ENCODE measurements around the gene NAGA.

NAGA gene

GRCh38 chr22:42035256-42035655 lies 35.4 kb downstream of the NAGA start:
- DNase-seq: no peak

GRCh38 chr22:42033263-42034181 lies 37.1 kb downstream of the NAGA start:
- DNase-seq: no peak

GRCh38 chr22:42026705-42027104 lies 43.9 kb downstream of the NAGA start:
- no peak for DNase-seq

DNA sequence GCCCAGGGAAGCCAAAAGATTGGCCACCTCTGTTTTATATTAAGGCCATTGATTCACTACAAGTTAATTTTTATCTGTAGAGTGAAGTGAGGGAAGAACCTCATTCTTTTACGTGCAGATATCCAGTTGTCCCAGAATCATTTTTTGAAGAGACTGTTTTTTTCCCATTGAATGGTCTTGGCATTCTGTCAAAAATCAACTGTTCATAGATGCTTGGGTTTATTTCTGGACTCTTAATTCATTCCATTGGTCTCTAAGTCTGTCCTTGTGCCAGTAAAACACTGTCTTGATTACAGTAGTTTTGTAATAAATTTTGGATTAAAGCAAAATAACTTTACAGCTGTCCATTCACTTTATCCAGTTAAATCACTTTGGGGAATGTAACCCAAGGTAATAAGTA lies 45.2 kb downstream of the NAGA start:
- DNase-seq: no peak

- DNase-seq: no peak
Measured at GRCh38 chr22:42022162-42022847, 48.3 kb downstream of the NAGA start.

DNA sequence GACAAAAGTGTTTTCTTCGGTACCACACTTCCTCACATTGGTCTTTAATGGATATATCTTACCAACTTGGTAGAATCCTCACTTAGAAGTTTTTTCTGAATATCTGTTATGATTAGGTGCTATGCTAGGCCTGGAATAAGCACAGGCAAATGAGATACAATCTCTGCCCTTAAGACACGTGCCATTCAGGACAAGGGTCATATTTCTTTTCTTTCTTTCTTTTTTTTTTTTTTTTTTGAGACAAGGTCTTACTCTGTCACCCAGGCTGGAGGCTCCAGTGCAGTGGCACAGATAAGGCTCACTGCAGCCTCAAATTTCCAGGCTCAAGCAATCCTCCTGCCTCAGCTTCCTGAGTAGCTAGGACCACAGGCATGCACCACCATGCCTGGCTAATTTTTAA lies 49.0 kb downstream of the NAGA start:
- no peak for DNase-seq

DNA sequence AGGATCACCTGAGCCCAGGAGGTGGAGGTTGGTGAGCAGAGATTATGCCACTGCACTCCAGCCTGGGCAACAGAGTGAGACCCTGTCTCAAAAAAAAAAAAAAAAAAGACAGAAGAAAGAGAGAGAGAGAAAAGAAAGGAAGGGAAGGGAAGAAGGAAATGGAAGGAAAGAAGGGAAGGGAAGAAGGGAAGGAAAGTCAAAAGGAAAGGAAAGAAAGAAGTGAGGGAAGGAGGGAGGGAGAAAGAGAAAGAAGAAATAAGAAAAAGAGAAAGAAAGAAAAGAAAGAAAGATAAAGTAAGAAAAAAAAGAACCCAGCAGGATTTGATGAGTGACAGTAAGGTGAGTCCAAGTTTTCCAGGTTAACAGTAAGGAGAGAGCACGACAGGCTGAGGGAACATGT lies 52.4 kb downstream of the NAGA start:
- no peak for DNase-seq

GRCh38 chr22:42016111-42016510 lies 54.5 kb downstream of the NAGA start:
- DNase-seq: no peak

- no peak for DNase-seq
Measured at GRCh38 chr22:42013385-42013784, 57.2 kb downstream of the NAGA start.

GRCh38 chr22:42010778-42011177 lies 59.8 kb downstream of the NAGA start:
- DNase-seq: no peak
